Liver (tissue), 9 donors: ENCODE results near the gene ACTR6. TPM values are rescaled to one million over a fixed set of nuclear protein-coding genes. Genes with fewer than 3 reads are reported as not detected.

Experiments used
- DNase-seq: peaks from one replicate; pipeline ENCODE4 v3.0.0-alpha.2; 2017; ENCODE audit warnings: low spot score
- H3K27ac ChIP-seq, 2 donors: one replicate each; pipeline ENCODE4 v1.7.0; 2013; ENCODE audit warnings: inconsistent platforms in 2 of 2, low read length in 2 of 2, control low read depth in 1 of 2, low read depth in 1 of 2, mild to moderate bottlenecking in 1 of 2
- H3K27me3 ChIP-seq, 4 donors: one replicate each; pipeline versions ENCODE4 v1.6.1 to v1.7.0; 2013; ENCODE audit warnings: low read length in 3 of 4, inconsistent platforms in 1 of 4, mild to moderate bottlenecking in 1 of 4, moderate library complexity in 1 of 4; ENCODE audit not compliant: control insufficient read depth in 4 of 4, insufficient read depth in 4 of 4
- H3K36me3 ChIP-seq, 4 donors: one replicate each; pipeline versions ENCODE4 v1.6.1 to v1.7.0; 2013; ENCODE audit warnings: low read length in 3 of 4, mild to moderate bottlenecking in 3 of 4, low read depth in 1 of 4, moderate library complexity in 1 of 4; ENCODE audit not compliant: control insufficient read depth in 4 of 4, insufficient read depth in 3 of 4
- H3K4me1 ChIP-seq, 4 donors: one replicate each; pipeline versions ENCODE4 v1.6.1 to v1.7.0; 2013; ENCODE audit warnings: low read length in 3 of 4, mild to moderate bottlenecking in 3 of 4, moderate library complexity in 1 of 4; ENCODE audit not compliant: control insufficient read depth in 4 of 4, insufficient read depth in 4 of 4
- H3K4me3 ChIP-seq, 3 donors: one replicate each; pipeline versions ENCODE4 v1.6.1 to v1.7.0; 2013; ENCODE audit warnings: low read length in 3 of 3, control low read depth in 1 of 3, low read depth in 1 of 3, mild to moderate bottlenecking in 1 of 3
- H3K9ac ChIP-seq, 2 donors: one replicate each; pipeline ENCODE4 v1.7.0; 2013; ENCODE audit warnings: low read length in 2 of 2, mild to moderate bottlenecking in 2 of 2, moderate library complexity in 2 of 2, control low read depth in 1 of 2, low read depth in 1 of 2
- H3K9me3 ChIP-seq, 4 donors: one replicate each; pipeline versions ENCODE4 v1.6.1 to v1.7.0; 2013; ENCODE audit warnings: low read length in 3 of 4; ENCODE audit not compliant: control insufficient read depth in 4 of 4
- EGR1 ChIP-seq, 2 donors: IDR thresholded peaks; 2 replicates each; pipeline ENCODE4 v1.6.1; 2016 to 2018; ENCODE audit warnings: antibody characterized with exemption in 2 of 2, low read depth in 2 of 2
- FOXA1 ChIP-seq: IDR thresholded peaks from 2 replicates; pipeline ENCODE4 v1.6.1; 2016; ENCODE audit warnings: antibody characterized with exemption
- FOXA2 ChIP-seq: IDR thresholded peaks from 2 replicates; pipeline ENCODE4 v1.6.1; 2016; ENCODE audit warnings: antibody characterized with exemption
- GABPA ChIP-seq, 2 donors: IDR thresholded peaks in 1 of 2; conservative IDR thresholded peaks in 1 of 2; 2 replicates each; pipeline ENCODE4 v1.6.1; 2016; ENCODE audit warnings: antibody characterized with exemption in 2 of 2, mild to moderate bottlenecking in 1 of 2, moderate library complexity in 1 of 2
- HNF4A ChIP-seq, 2 donors: conservative IDR thresholded peaks; 2 replicates each; pipeline ENCODE4 v1.6.1; 2016; ENCODE audit warnings: antibody characterized with exemption in 2 of 2, mild to moderate bottlenecking in 2 of 2
- HNF4G ChIP-seq: IDR thresholded peaks from 2 replicates; pipeline ENCODE4 v1.6.1; 2016; ENCODE audit warnings: antibody characterized with exemption
- JUND ChIP-seq, 2 donors: IDR thresholded peaks; 2 replicates each; pipeline ENCODE4 v1.6.1; 2016; ENCODE audit warnings: antibody characterized with exemption in 2 of 2
- NR2F2 ChIP-seq: IDR thresholded peaks from 2 replicates; pipeline ENCODE4 v1.6.1; 2016; ENCODE audit warnings: antibody characterized with exemption
- RAD21 ChIP-seq, 2 donors: IDR thresholded peaks; 2 replicates each; pipeline ENCODE4 v1.6.1; 2016; ENCODE audit warnings: antibody characterized with exemption in 2 of 2, mild to moderate bottlenecking in 2 of 2
- RXRA ChIP-seq, 2 donors: IDR thresholded peaks; 2 replicates each; pipeline ENCODE4 v1.6.1; 2017 to 2018; ENCODE audit warnings: antibody characterized with exemption in 2 of 2, mild to moderate bottlenecking in 1 of 2
- SP1 ChIP-seq: IDR thresholded peaks from 2 replicates; pipeline ENCODE4 v1.6.1; 2018; ENCODE audit warnings: antibody characterized with exemption, mild to moderate bottlenecking
- TAF1 ChIP-seq: conservative IDR thresholded peaks from 2 replicates; pipeline ENCODE4 v1.6.1; 2016; ENCODE audit warnings: antibody characterized with exemption, mild to moderate bottlenecking
- YY1 ChIP-seq: IDR thresholded peaks from 2 replicates; pipeline ENCODE4 v1.6.1; 2016; ENCODE audit warnings: antibody characterized with exemption, mild to moderate bottlenecking
- WGBS: extraction: QIAGEN DNeasy Blood & Tissue Kit; methylation state at CpG from one replicate; pipeline ENCODE4 v1.1.7; 2013; 5-methylcytosine and 5-hydroxymethylcytosine counted together
- polyA plus RNA-seq, 2 donors: library from polyadenylated mRNA; stranded (reverse) in 1 of 2; unstranded in 1 of 2; fragments of 200-250 nt in 1 of 2; fragments of >200 nt in 1 of 2; fragmentation: Nextera tagmentation in 1 of 2; extraction: Ambion mirVana in 1 of 2; gene quantifications; one replicate each; pipeline versions ENCODE4 v1.2.1 to v1.2.3, GENCODE V29; 2013 to 2015
- total RNA-seq, 2 donors: library from RNA; depleted of rRNA; stranded (reverse); fragments of >200 nt; gene quantifications; one replicate each; pipeline ENCODE4 v1.2.3, GENCODE V29; 2014
- TF ChIP-seq, protein P1 (sequence below): IDR thresholded peaks from 2 replicates; pipeline ENCODE4 v1.6.1; 2016; ENCODE audit warnings: antibody characterized with exemption
- TF ChIP-seq, protein P2 (sequence below): fragments of 150-350 bp; IDR thresholded peaks from 2 replicates; pipeline ENCODE4 v1.5.1; 2017; ENCODE audit warnings: improper control_type of control experiment, low read depth, low read length; ENCODE audit not compliant: missing input control
- TF ChIP-seq, protein P3 (sequence below): IDR thresholded peaks from 2 replicates; pipeline ENCODE4 v1.6.1; 2016; ENCODE audit warnings: antibody characterized with exemption, mild to moderate bottlenecking
- TF ChIP-seq, protein P4 (sequence below): IDR thresholded peaks from 2 replicates; pipeline ENCODE4 v1.6.1; 2016; ENCODE audit warnings: antibody characterized with exemption
- TF ChIP-seq, protein P5 (sequence below): IDR thresholded peaks from 2 replicates; pipeline ENCODE4 v1.6.1; 2016; ENCODE audit warnings: antibody characterized with exemption
- donor health status: healthy.
- donor health status: healthy.
- donor health status: healthy.
- donor health status: healthy.
- donor health status: healthy.

The ACTR6 gene
- total and polyA plus RNA-seq, 4 donors = 6.9 to 9.7 (median 8.7) TPM

DNA sequence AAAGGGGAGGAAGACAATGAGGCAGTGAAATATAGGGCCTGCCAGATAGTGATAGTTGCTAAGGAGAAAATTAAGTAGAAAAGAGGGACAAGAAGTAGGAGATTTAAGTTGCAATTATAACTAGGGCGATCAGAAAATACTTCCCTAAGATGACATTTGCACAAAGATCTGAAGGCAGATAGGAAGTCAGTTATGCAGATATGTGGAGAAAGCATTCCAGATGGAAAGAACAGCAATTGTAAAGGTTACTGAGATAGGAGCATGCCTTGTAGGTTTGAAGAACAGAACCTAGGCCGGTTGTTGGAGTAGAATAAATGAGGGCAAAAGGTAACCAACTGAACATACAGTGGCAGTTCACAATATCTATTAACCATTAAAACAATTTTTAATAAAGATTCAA is 21.4 kb upstream of the ACTR6 start:
- Histone ChIP-seq H3K27ac (no peak overlapping the region), H3K4me1 (no peaks in the 10 kb centered on the region), H3K9me3 (no peaks in the 10 kb centered on the region), H3K4me3 (no peak overlapping the region), H3K36me3 (no peaks in the 10 kb centered on the region), H3K27me3 (no peaks in the 10 kb centered on the region), H3K9ac (no peak overlapping the region)
- WGBS = 97% methylated on average over 2 of the region's 2 CpGs
- DNase-seq = no peak
- TF ChIP-seq HNF4A (conservative IDR thresholded peaks at IDR 0.05) (no peak), YY1 (no peak), TAF1 (no peak), EGR1 (IDR thresholded peaks at IDR 0.05; ENCODE audit: low read depth in 2 of 2) (no peak), FOXA2 (no peak), FOXA1 (no peak), RAD21 (IDR thresholded peaks at IDR 0.05) (no peak), RXRA (IDR thresholded peaks at IDR 0.05) (no peak), SP1 (no peak), GABPA (IDR thresholded peaks at IDR 0.05 in 1 of 2, conservative IDR thresholded peaks at IDR 0.05 in 1 of 2) (no peak)
- TF ChIP-seq, protein P1, sequence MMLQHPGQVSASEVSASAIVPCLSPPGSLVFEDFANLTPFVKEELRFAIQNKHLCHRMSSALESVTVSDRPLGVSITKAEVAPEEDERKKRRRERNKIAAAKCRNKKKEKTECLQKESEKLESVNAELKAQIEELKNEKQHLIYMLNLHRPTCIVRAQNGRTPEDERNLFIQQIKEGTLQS = no peak
- TF ChIP-seq, protein P2, sequence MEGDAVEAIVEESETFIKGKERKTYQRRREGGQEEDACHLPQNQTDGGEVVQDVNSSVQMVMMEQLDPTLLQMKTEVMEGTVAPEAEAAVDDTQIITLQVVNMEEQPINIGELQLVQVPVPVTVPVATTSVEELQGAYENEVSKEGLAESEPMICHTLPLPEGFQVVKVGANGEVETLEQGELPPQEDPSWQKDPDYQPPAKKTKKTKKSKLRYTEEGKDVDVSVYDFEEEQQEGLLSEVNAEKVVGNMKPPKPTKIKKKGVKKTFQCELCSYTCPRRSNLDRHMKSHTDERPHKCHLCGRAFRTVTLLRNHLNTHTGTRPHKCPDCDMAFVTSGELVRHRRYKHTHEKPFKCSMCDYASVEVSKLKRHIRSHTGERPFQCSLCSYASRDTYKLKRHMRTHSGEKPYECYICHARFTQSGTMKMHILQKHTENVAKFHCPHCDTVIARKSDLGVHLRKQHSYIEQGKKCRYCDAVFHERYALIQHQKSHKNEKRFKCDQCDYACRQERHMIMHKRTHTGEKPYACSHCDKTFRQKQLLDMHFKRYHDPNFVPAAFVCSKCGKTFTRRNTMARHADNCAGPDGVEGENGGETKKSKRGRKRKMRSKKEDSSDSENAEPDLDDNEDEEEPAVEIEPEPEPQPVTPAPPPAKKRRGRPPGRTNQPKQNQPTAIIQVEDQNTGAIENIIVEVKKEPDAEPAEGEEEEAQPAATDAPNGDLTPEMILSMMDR = no peak
- TF ChIP-seq, protein P3, sequence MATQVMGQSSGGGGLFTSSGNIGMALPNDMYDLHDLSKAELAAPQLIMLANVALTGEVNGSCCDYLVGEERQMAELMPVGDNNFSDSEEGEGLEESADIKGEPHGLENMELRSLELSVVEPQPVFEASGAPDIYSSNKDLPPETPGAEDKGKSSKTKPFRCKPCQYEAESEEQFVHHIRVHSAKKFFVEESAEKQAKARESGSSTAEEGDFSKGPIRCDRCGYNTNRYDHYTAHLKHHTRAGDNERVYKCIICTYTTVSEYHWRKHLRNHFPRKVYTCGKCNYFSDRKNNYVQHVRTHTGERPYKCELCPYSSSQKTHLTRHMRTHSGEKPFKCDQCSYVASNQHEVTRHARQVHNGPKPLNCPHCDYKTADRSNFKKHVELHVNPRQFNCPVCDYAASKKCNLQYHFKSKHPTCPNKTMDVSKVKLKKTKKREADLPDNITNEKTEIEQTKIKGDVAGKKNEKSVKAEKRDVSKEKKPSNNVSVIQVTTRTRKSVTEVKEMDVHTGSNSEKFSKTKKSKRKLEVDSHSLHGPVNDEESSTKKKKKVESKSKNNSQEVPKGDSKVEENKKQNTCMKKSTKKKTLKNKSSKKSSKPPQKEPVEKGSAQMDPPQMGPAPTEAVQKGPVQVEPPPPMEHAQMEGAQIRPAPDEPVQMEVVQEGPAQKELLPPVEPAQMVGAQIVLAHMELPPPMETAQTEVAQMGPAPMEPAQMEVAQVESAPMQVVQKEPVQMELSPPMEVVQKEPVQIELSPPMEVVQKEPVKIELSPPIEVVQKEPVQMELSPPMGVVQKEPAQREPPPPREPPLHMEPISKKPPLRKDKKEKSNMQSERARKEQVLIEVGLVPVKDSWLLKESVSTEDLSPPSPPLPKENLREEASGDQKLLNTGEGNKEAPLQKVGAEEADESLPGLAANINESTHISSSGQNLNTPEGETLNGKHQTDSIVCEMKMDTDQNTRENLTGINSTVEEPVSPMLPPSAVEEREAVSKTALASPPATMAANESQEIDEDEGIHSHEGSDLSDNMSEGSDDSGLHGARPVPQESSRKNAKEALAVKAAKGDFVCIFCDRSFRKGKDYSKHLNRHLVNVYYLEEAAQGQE = no peak

DNA sequence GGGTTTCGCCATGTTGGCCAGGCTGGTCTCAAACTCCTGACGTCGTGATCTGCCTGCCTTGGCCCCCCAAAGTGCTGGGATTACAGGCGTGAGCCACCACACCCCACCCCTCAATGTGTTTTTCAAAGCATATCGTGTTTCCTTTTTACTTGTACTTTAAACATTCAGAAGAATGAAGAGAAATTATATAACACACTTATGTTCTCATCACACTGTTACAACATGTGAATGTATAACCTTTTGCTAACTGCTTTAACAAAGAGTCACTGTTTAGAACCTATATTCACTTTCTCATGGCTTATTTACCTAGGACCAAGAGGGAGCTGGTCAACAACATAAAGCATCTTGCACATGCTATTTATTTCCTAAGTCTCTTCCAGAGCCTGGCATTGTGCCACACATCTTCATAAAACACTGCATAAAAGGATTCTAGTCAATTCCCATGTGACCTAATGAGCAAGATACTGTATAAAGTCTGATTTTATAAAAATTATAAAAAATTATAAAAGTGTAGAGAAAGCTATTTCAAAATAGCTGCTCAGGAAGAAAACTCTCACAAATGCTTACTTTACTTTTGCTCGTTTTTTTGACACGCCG is 16.0 kb upstream of the ACTR6 start:
- Histone ChIP-seq H3K27me3 (no peaks in the 10 kb centered on the region), H3K9me3 (no peaks in the 10 kb centered on the region), H3K4me1 (no peaks in the 10 kb centered on the region), H3K9ac (no peak overlapping the region), H3K4me3 (no peak overlapping the region), H3K27ac (no peak overlapping the region), H3K36me3 (peaks cover 0 to 4% (median 0%) of the 10 kb centered on the region in 4 donors)
- TF ChIP-seq TAF1 (no peak), FOXA1 (no peak), JUND (IDR thresholded peaks at IDR 0.05) (no peak), HNF4G (no peak), RXRA (IDR thresholded peaks at IDR 0.05) (no peak), GABPA (IDR thresholded peaks at IDR 0.05 in 1 of 2, conservative IDR thresholded peaks at IDR 0.05 in 1 of 2) (no peak), EGR1 (IDR thresholded peaks at IDR 0.05; ENCODE audit: low read depth in 2 of 2) (no peak), HNF4A (conservative IDR thresholded peaks at IDR 0.05) (no peak), FOXA2 (no peak), NR2F2 (no peak)
- TF ChIP-seq, protein P4, sequence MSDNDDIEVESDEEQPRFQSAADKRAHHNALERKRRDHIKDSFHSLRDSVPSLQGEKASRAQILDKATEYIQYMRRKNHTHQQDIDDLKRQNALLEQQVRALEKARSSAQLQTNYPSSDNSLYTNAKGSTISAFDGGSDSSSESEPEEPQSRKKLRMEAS = no peak
- TF ChIP-seq, protein P5, sequence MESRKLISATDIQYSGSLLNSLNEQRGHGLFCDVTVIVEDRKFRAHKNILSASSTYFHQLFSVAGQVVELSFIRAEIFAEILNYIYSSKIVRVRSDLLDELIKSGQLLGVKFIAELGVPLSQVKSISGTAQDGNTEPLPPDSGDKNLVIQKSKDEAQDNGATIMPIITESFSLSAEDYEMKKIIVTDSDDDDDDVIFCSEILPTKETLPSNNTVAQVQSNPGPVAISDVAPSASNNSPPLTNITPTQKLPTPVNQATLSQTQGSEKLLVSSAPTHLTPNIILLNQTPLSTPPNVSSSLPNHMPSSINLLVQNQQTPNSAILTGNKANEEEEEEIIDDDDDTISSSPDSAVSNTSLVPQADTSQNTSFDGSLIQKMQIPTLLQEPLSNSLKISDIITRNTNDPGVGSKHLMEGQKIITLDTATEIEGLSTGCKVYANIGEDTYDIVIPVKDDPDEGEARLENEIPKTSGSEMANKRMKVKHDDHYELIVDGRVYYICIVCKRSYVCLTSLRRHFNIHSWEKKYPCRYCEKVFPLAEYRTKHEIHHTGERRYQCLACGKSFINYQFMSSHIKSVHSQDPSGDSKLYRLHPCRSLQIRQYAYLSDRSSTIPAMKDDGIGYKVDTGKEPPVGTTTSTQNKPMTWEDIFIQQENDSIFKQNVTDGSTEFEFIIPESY = no peak
- TF ChIP-seq, protein P2 = no peak
- TF ChIP-seq, protein P3 = no peak
- WGBS = 94% methylated on average over 8 of the region's 8 CpGs
- DNase-seq = no peak
